ENCODE data around the gene PAAF1.

Gene PAAF1

GRCh38 chr11:73976451-73977151 lies 99.8 kb downstream of the PAAF1 start:
- TF ChIP-seq CTCF (IDR thresholded peaks at IDR 0.05) = no peak

DNA sequence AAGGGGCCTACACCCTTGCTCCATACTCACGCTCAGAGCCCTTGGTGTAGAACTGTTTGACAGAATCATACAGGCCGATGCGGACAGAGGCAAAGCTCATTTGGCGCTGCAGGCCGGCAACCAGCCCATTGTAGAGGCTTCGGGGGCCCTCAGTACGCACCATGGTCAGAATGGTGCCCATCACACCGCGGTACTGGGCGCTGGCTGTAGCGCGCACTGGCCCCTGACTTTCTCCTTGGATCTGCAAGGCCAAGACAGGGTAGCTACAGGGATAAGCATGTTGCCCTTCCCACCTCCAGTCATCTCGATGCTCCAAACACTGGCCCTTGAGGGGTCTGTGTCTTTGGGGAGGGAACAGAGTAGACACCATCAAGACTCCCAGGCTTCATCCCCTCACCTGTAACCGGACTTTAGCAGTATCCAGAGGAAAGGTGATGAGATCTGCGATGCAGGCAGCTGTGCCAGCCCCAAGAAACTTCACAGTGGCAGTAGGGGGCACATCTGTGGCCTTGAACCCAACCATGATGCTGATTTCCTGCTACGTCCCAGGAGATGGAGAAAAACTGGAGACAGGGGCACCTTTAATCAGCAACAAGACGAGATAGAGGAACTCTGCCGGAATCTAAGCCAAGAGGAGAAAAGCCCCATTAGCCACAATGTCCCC lies 101.2 kb downstream of the PAAF1 start:
- TF ChIP-seq CTCF (IDR thresholded peaks at IDR 0.05) = no peak

- no peak for TF ChIP-seq CTCF (IDR thresholded peaks at IDR 0.05)
These were observed 101.8 kb downstream of the PAAF1 start for GRCh38 chr11:73978576-73979086.

DNA sequence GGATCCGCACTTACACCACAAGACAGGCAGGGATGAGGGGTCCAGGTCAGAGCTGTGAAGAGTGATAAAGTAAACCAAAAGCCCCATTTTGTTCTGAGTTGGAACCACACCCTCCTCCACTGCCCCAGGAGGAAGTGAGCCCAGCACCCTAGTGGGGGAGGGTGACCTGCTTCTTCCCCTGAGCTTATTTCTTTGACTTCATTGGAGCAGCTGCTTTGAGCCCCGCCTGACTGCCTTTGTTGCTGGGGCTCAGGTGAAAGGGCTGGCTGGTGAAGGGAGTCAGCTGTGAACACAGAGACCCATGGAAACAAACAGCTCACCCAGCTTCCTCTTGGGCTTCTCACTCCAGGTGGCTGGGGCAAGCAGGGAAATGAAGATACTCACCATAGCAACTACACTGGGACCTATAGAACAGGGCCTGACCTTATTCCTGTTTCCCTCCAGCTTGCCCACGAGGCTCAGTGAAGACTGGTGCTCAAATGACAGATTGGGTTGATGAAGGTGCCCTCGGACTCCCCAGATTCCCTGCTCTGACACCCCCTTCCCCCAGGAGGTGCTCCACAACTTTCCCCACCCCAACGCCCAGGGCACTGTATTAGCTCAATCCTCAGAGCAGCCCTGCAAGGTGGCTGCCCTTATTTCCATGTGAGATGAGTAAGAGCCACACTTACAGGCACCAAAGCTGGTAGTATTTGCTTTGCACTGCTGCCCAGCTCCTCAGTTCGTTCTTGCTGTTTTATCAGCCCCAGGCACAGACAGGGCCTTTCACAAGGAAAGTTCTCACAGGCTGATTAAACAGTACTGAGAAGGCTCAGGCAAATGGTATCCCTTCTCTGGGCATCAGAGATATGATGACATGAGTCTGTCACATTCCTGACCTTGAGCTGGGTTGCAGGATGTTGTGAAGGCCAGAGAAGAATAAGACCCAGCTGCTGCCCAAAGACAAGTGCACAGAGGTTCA lies 103.5 kb downstream of the PAAF1 start:
- TF ChIP-seq CTCF (IDR thresholded peaks at IDR 0.05) = no peak

Data from LNCAP (cell line).